ENCODE data around the gene TAAR9. TPM values are rescaled to one million over a fixed set of nuclear protein-coding genes. Genes with fewer than 3 reads are reported as not detected.

TAAR9 gene
- total and polyA plus RNA-seq, 7 experiments from 2014 or later = not detected

DNA sequence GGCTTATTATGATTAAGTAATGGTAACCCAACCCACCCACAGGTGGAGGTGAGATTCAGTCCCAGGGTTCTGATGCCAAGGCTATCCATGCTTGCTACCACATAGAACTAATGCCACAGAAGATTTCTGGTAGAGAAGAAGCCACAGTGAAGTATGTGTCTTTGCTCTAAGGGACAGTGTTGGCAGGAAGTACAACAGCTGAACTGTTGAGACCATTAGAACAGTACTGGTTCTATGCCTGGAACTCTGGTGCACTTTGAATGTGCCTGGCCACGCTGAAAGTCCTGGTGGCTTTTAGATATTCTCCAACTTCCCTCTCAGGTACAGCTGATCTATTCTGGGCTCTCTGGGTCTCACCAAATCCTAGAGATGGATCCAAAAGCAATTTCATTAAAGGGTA lies 32.9 kb upstream of the TAAR9 start:
- H3K4me3 Mint-ChIP-seq = no peak overlapping the region
- intact Hi-C loops (cut with micrococcal nuclease) = no loop called here
- peaks cover 0 to 6% (median 0%) of the 10 kb centered on the region in 3 experiments for H3K36me3 ChIP-seq (ENCODE audit: control insufficient read depth in 2 of 3, insufficient read depth in 3 of 3, low read length in 3 of 3)
- POLR2A ChIA-PET = no interaction called here
- peaks cover 6 to 67% (median 52%) of the 10 kb centered on the region in 7 donors for H3K4me1 Mint-ChIP-seq
- no peaks in the 10 kb centered on the region for H3K9me3 ChIP-seq (ENCODE audit: control insufficient read depth in 2 of 3, low read length in 3 of 3)
- no peaks in the 10 kb centered on the region for H3K27me3 Mint-ChIP-seq
- H3K36me3 Mint-ChIP-seq = peaks cover 12 to 44% (median 22%) of the 10 kb centered on the region in 5 donors
- ATAC-seq (no peak), DNase-seq (no peak)
- no peaks in the 10 kb centered on the region for H3K27me3 ChIP-seq (ENCODE audit: control insufficient read depth in 2 of 2, insufficient read depth in 2 of 2, low read length in 2 of 2)
- CTCF ChIA-PET = no interaction called here
- H3K9me3 Mint-ChIP-seq = no peaks in the 10 kb centered on the region
- no peak overlapping the region for H3K27ac Mint-ChIP-seq
- H3K4me1 ChIP-seq (ENCODE audit: control insufficient read depth in 2 of 2, insufficient read depth in 2 of 2, low read length in 2 of 2) = peaks cover 0 to 4% of the 10 kb centered on the region in 2 donors
- H3K27ac ChIP-seq (ENCODE audit: low read depth, low read length) = no peak overlapping the region
- no peak overlapping the region for H3K4me3 ChIP-seq (ENCODE audit: low read length)

DNA sequence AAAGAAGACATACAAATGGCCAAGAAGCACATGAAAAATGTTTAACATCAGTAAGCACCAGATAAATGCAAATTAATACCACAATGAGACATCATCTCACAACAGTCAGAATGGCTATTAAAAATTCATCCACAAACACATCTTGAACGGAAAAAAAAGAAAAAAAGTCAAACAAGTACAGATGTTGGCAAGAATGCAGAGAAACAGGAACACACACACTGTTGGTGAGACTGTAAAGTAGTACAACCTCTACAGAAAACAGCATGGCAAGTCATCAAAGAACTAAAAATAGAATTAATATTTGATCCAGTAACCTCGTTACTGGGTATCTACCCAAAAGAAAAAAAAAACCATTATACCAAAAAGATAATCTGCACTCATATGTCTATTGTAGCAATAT lies 31.6 kb upstream of the TAAR9 start:
- H3K27me3 ChIP-seq (ENCODE audit: control insufficient read depth in 2 of 2, insufficient read depth in 2 of 2, low read length in 2 of 2) = no peaks in the 10 kb centered on the region
- H3K4me3 ChIP-seq (ENCODE audit: low read length) = no peak overlapping the region
- no peak overlapping the region for H3K4me3 Mint-ChIP-seq
- no peak overlapping the region for H3K27ac ChIP-seq (ENCODE audit: low read depth, low read length)
- no peaks in the 10 kb centered on the region for H3K9me3 ChIP-seq (ENCODE audit: control insufficient read depth in 2 of 3, low read length in 3 of 3)
- ATAC-seq (no peak), DNase-seq (no peak)
- peaks cover 4 to 11% of the 10 kb centered on the region in 2 donors for H3K4me1 ChIP-seq (ENCODE audit: control insufficient read depth in 2 of 2, insufficient read depth in 2 of 2, low read length in 2 of 2)
- POLR2A ChIA-PET = no interaction called here
- peaks cover 0 to 6% (median 0%) of the 10 kb centered on the region in 3 experiments for H3K36me3 ChIP-seq (ENCODE audit: control insufficient read depth in 2 of 3, insufficient read depth in 3 of 3, low read length in 3 of 3)
- no peak overlapping the region for H3K27ac Mint-ChIP-seq
- H3K36me3 Mint-ChIP-seq = peaks cover 5 to 35% (median 15%) of the 10 kb centered on the region in 5 donors
- CTCF ChIA-PET = interaction anchor here (0.6 kb wide), 1 partner anchor 38 kb away, joined by 5 read pairs; no protein-coding TSS in a partner anchor
- peaks cover 14 to 75% (median 55%) of the 10 kb centered on the region in 7 donors for H3K4me1 Mint-ChIP-seq
- intact Hi-C loops (cut with micrococcal nuclease) = no loop called here
- H3K27me3 Mint-ChIP-seq = no peaks in the 10 kb centered on the region
- no peaks in the 10 kb centered on the region for H3K9me3 Mint-ChIP-seq

DNA sequence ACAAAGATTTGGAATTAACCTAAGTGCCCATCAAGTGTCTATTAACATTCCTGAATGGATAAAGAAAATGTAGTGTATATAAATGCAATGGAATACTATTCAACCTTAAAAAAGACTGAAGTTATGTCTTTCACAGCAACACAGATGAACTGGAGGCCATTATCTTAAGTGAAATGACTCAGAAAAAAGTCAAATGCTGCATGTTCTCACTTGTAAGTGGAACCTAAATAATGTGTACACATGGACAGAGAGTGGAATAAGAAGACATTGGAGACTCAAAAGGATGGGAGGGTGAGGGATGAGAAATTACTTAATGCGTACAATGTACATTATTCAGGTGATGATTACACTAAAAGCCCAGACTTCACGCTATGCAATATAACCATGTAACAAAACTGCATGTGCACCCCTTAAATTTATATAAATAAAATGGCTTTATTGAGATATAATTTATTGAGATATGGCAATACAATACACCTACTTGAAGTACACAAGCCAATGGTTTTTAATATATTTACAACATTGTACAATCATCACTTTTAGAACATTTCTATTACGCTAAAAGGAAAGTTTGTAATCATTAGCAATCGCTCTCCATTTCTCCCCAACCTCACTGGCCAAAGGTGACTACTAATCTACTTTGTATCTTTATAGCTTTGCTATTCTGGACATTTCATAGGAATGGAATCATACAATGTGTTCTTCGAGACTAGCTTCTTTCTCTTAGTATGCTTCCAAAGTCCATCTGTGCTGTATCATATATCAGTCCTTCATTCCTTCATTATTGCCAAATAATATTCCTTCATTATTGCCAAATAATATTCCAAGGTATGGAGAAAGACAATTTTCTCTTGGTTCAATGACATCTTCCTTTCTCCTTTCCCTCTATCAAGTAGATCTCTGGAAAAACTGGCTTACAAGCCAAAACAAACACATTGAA lies 30.9 kb upstream of the TAAR9 start:
- no peaks in the 10 kb centered on the region for H3K9me3 ChIP-seq (ENCODE audit: control insufficient read depth in 2 of 3, low read length in 3 of 3)
- H3K4me3 ChIP-seq (ENCODE audit: low read length) = no peak overlapping the region
- Mint-ChIP-seq H3K36me3 (peaks cover 4 to 29% (median 13%) of the 10 kb centered on the region in 5 donors), H3K4me1 (peaks cover 16 to 82% (median 59%) of the 10 kb centered on the region in 7 donors), H3K9me3 (no peaks in the 10 kb centered on the region), H3K4me3 (no peak overlapping the region), H3K27ac (no peak overlapping the region), H3K27me3 (no peaks in the 10 kb centered on the region)
- ATAC-seq (no peak), DNase-seq (no peak)
- ChIA-PET CTCF (no interaction called here), POLR2A (interaction anchor here (0.6 kb wide), 1 partner anchor 10 kb away, joined by 3 read pairs; no protein-coding TSS in a partner anchor)
- no peaks in the 10 kb centered on the region for H3K27me3 ChIP-seq (ENCODE audit: control insufficient read depth in 2 of 2, insufficient read depth in 2 of 2, low read length in 2 of 2)
- H3K4me1 ChIP-seq (ENCODE audit: control insufficient read depth in 2 of 2, insufficient read depth in 2 of 2, low read length in 2 of 2) = peaks cover 10 to 11% of the 10 kb centered on the region in 2 donors
- H3K27ac ChIP-seq (ENCODE audit: low read depth, low read length) = no peak overlapping the region
- H3K36me3 ChIP-seq (ENCODE audit: control insufficient read depth in 2 of 3, insufficient read depth in 3 of 3, low read length in 3 of 3) = no peaks in the 10 kb centered on the region
- intact Hi-C loops (cut with micrococcal nuclease) = no loop called here

DNA sequence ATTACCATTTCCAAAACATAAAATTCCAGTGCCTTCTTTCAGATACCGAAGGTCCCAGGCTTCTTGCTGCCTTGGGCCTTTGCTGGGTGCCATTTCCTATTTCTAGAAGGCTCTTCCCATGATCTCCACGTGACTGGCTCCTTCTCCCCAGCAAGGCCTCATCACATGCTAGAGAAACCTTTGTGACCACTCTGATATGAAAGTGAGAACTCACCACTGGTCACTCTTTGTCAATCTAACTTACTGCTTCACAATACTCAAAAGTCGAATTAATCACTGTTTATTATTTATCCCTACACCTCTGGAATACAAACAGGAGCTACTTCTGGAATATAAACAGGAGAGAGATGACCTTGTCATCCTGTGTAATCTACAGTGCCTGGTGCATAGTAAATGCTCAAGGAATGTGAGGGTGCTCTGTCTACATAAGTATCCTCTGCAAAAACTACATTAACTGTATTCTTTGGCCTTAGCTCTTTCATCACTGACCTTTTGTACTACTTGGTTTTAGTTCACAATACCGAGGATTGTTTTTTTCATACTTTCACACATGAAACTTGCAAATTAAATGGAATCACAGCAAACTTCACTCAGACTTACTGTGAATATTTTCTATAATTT lies 26.8 kb upstream of the TAAR9 start:
- Histone ChIP-seq H3K4me1 (ENCODE audit: control insufficient read depth in 2 of 2, insufficient read depth in 2 of 2, low read length in 2 of 2) (peaks cover 11 to 14% of the 10 kb centered on the region in 2 donors), H3K9me3 (ENCODE audit: control insufficient read depth in 2 of 3, low read length in 3 of 3) (no peaks in the 10 kb centered on the region), H3K27me3 (ENCODE audit: control insufficient read depth in 2 of 2, insufficient read depth in 2 of 2, low read length in 2 of 2) (no peaks in the 10 kb centered on the region), H3K36me3 (ENCODE audit: control insufficient read depth in 2 of 3, insufficient read depth in 3 of 3, low read length in 3 of 3) (peaks cover 0 to 5% (median 0%) of the 10 kb centered on the region in 3 experiments), H3K4me3 (ENCODE audit: low read length) (no peak overlapping the region), H3K27ac (ENCODE audit: low read depth, low read length) (no peak overlapping the region)
- H3K4me3 Mint-ChIP-seq = peak overlapping the region; percentile 18 to 95 (median 90)
- peaks cover 0 to 14% (median 0%) of the 10 kb centered on the region in 5 donors for H3K27me3 Mint-ChIP-seq
- ATAC-seq (no peak), DNase-seq (no peak)
- H3K27ac Mint-ChIP-seq = peak overlapping the region in 2 of 9 donors; percentile 2 to 16
- ChIA-PET CTCF (no interaction called here), POLR2A (no interaction called here)
- H3K4me1 Mint-ChIP-seq = peaks cover 23 to 66% (median 51%) of the 10 kb centered on the region in 7 donors
- intact Hi-C loops (cut with micrococcal nuclease) = loop anchor here (5.0 kb wide), 2 partner anchors 1461 to 1661 kb away; no protein-coding TSS in a partner anchor
- no peaks in the 10 kb centered on the region for H3K9me3 Mint-ChIP-seq
- peaks cover 3 to 24% (median 9%) of the 10 kb centered on the region in 5 donors for H3K36me3 Mint-ChIP-seq

DNA sequence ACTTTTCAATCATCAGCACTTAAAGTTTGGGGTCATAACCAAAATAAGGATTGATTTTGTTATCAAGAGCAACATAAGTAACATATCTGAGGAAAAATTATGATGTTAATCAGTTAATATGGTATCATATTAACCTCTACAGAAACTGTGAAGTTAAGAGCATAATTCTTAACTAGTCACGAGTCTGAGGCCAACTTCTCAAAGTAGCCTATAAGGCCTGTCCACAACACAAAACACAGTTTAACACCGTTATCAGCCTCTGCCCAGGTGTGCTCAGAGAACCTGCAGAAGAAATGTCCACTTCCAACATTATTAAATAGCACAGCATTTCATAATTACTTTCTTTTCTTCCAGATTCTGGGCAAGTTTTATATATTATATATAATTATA lies 26.3 kb upstream of the TAAR9 start:
- H3K4me3 ChIP-seq (ENCODE audit: low read length) = no peak overlapping the region
- ChIA-PET CTCF (interaction anchor here (0.6 kb wide), 1 partner anchor 27 kb away, joined by 3 read pairs; no protein-coding TSS in a partner anchor), POLR2A (interaction anchor here (1.5 to 1.6 kb wide), 2 partner anchors 286 to 297 kb away, joined by 5 read pairs; partner anchors contain the start of gene SLC18B1)
- peak overlapping the region; percentile 48 to 95 (median 90) for H3K4me3 Mint-ChIP-seq
- peaks cover 3 to 18% (median 7%) of the 10 kb centered on the region in 5 donors for H3K36me3 Mint-ChIP-seq
- no peaks in the 10 kb centered on the region for H3K27me3 ChIP-seq (ENCODE audit: control insufficient read depth in 2 of 2, insufficient read depth in 2 of 2, low read length in 2 of 2)
- H3K4me1 ChIP-seq (ENCODE audit: control insufficient read depth in 2 of 2, insufficient read depth in 2 of 2, low read length in 2 of 2) = peaks cover 11 to 14% of the 10 kb centered on the region in 2 donors
- H3K4me1 Mint-ChIP-seq = peaks cover 23 to 61% (median 46%) of the 10 kb centered on the region in 7 donors
- peak overlapping the region in 4 of 9 donors; percentile 16 to 81 (median 68) for H3K27ac Mint-ChIP-seq
- H3K27me3 Mint-ChIP-seq = peaks cover 0 to 19% (median 0%) of the 10 kb centered on the region in 5 donors
- H3K36me3 ChIP-seq (ENCODE audit: control insufficient read depth in 2 of 3, insufficient read depth in 3 of 3, low read length in 3 of 3) = peaks cover 0 to 5% (median 0%) of the 10 kb centered on the region in 3 experiments
- no peaks in the 10 kb centered on the region for H3K9me3 ChIP-seq (ENCODE audit: control insufficient read depth in 2 of 3, low read length in 3 of 3)
- DNase-seq (no peak), ATAC-seq (no peak)
- intact Hi-C loops (cut with micrococcal nuclease) = loop anchor here (2.0 to 5.0 kb wide), 4 partner anchors 27 to 1660 kb away; partner anchors contain the start of gene MED23 (in 1 of the 2)
- no peak overlapping the region for H3K27ac ChIP-seq (ENCODE audit: low read depth, low read length)
- no peaks in the 10 kb centered on the region for H3K9me3 Mint-ChIP-seq

DNA sequence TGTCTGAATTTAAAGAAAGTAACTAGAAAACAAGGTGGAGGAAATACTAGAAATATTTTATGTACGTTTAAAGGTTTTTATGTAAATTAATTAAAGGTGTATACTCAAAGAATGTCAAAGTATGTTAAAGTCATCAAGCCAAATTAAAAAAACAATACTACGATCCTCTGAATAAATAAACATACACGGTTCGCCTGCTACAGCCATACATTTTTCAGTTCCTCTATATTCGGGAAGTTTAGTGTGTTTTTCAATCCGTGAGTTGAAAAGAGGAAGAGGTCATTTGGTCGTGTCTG lies 25.8 kb upstream of the TAAR9 start:
- Histone ChIP-seq H3K27me3 (ENCODE audit: control insufficient read depth in 2 of 2, insufficient read depth in 2 of 2, low read length in 2 of 2) (no peaks in the 10 kb centered on the region), H3K9me3 (ENCODE audit: control insufficient read depth in 2 of 3, low read length in 3 of 3) (no peaks in the 10 kb centered on the region), H3K27ac (ENCODE audit: low read depth, low read length) (peak overlapping the region; percentile 63), H3K4me3 (ENCODE audit: low read length) (peak overlapping the region; percentile 78), H3K36me3 (ENCODE audit: control insufficient read depth in 2 of 3, insufficient read depth in 3 of 3, low read length in 3 of 3) (peaks cover 0 to 5% (median 0%) of the 10 kb centered on the region in 3 experiments), H3K4me1 (ENCODE audit: control insufficient read depth in 2 of 2, insufficient read depth in 2 of 2, low read length in 2 of 2) (peaks cover 11 to 14% of the 10 kb centered on the region in 2 donors)
- H3K27ac Mint-ChIP-seq = peak overlapping the region in 7 of 9 donors; percentile 16 to 81 (median 58)
- no peaks in the 10 kb centered on the region for H3K9me3 Mint-ChIP-seq
- H3K4me1 Mint-ChIP-seq = peaks cover 23 to 56% (median 44%) of the 10 kb centered on the region in 7 donors
- peaks cover 0 to 22% (median 0%) of the 10 kb centered on the region in 5 donors for H3K27me3 Mint-ChIP-seq
- DNase-seq = no peak
- peaks cover 3 to 17% (median 5%) of the 10 kb centered on the region in 5 donors for H3K36me3 Mint-ChIP-seq
- CTCF ChIA-PET = interaction anchor here (0.6 kb wide), 1 partner anchor 28 kb away, joined by 3 read pairs; no protein-coding TSS in a partner anchor
- intact Hi-C loops (cut with micrococcal nuclease) = loop anchor here (2.0 to 5.0 kb wide), 4 partner anchors 27 to 1660 kb away; partner anchors contain the start of gene MED23 (in 1 of the 2)
- peak overlapping the region; percentile 87 to 95 (median 90) for H3K4me3 Mint-ChIP-seq
- ATAC-seq = no peak
- POLR2A ChIA-PET = interaction anchor here (1.2 to 1.6 kb wide), 4 partner anchors 286 to 302 kb away, joined by 4 to 12 read pairs (median 5); partner anchors contain the start of genes RPS12 and SLC18B1

Data from naive thymus-derived CD4-positive, alpha-beta T cell (primary cell).